Natural killer cell treated with Interleukin-12 subunit alpha and Interleukin-12 subunit beta and Interleukin-15 and Interleukin-18, amount 100 ng/mL, for 72 hours (primary cell): ENCODE measurements around the gene PDZRN4. TPM values are rescaled to one million over a fixed set of nuclear protein-coding genes. Genes with fewer than 3 reads are reported as not detected.

ENCODE experiments used
- ATAC-seq, 2 donors: fragments of 150-1000 bp; cut with Tn5 transposase in 1 of 2; sonication (Bioruptor Pico), chemical (Tn5 transposase) in 1 of 2; 2 replicates each; pipeline ENCODE4 v1.10.0; 2021
- DNase-seq: peaks from one replicate; pipeline ENCODE4 v3.0.0; 2022; ENCODE audit warnings: low spot score
- H3K27ac Mint-ChIP-seq, 2 donors: 1 replicate in 1 of 2; 2 replicates in 1 of 2; pipeline ENCODE4 v1.8.0; 2022; ENCODE audit warnings: mixed read lengths in 2 of 2, mild to moderate bottlenecking in 1 of 2, moderate library complexity in 1 of 2
- H3K27me3 Mint-ChIP-seq, 2 donors: 1 replicate in 1 of 2; 2 replicates in 1 of 2; pipeline ENCODE4 v1.8.0; 2022; ENCODE audit warnings: mixed read lengths in 2 of 2
- H3K36me3 Mint-ChIP-seq: one replicate; pipeline ENCODE4 v1.8.0; 2022; ENCODE audit warnings: mixed read lengths
- H3K4me1 Mint-ChIP-seq, 2 donors: 1 replicate in 1 of 2; 2 replicates in 1 of 2; pipeline ENCODE4 v1.8.0; 2022; ENCODE audit warnings: low read depth in 2 of 2, mixed read lengths in 2 of 2, mild to moderate bottlenecking in 1 of 2
- H3K4me3 Mint-ChIP-seq: one replicate; pipeline ENCODE4 v1.8.0; 2022; ENCODE audit warnings: mixed read lengths
- H3K9me3 Mint-ChIP-seq: 2 replicates; pipeline ENCODE4 v1.8.0; 2022; ENCODE audit warnings: mixed read lengths
- total RNA-seq, 2 donors: library from RNA; stranded (reverse); gene quantifications; one replicate each; pipeline ENCODE4 v1.2.3, GENCODE V29; 2022

The PDZRN4 gene
- total RNA-seq, 2 donors from 2014 or later: not detected

- H3K9me3 Mint-ChIP-seq: peaks cover 15% of the 10 kb centered on the region
- ATAC-seq (no peak), DNase-seq (no peak)
- H3K36me3 Mint-ChIP-seq: peaks cover 4% of the 10 kb centered on the region
- H3K27ac Mint-ChIP-seq: no peak overlapping the region
- no peaks in the 10 kb centered on the region for H3K27me3 Mint-ChIP-seq
- H3K4me1 Mint-ChIP-seq: no peaks in the 10 kb centered on the region
- no peak overlapping the region for H3K4me3 Mint-ChIP-seq
Measured at GRCh38 chr12:41327096-41327895, 139.2 kb downstream of the PDZRN4 start.

DNA sequence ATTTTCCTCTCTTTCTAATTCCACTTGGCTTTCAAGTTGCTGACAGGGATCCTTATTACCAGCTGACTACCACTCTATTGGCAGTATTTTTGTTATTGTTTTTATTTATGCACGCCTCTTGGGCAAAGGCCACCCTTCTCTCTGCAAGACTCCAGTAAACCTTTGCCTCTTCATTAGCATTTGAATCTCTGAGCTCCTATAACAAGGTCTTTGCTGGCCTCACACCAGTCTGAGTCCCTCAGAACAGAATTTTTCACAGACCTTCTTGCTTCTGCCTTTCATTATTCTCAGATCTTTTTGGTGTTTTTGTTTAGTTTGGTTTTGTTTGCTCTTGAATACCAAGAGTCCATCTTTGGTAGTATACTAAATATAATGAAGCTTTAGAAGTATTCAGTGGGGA, 145.9 kb downstream of the PDZRN4 start:
- DNase-seq (no peak), ATAC-seq (no peak)
- H3K27ac Mint-ChIP-seq: no peak overlapping the region
- peaks cover 4% of the 10 kb centered on the region for H3K36me3 Mint-ChIP-seq
- H3K9me3 Mint-ChIP-seq: peaks cover 21% of the 10 kb centered on the region
- H3K4me3 Mint-ChIP-seq: no peak overlapping the region
- no peaks in the 10 kb centered on the region for H3K4me1 Mint-ChIP-seq
- no peaks in the 10 kb centered on the region for H3K27me3 Mint-ChIP-seq

- no peaks in the 10 kb centered on the region for H3K27me3 Mint-ChIP-seq
- H3K36me3 Mint-ChIP-seq: peaks cover 4% of the 10 kb centered on the region
- H3K4me3 Mint-ChIP-seq: no peak overlapping the region
- H3K4me1 Mint-ChIP-seq: no peaks in the 10 kb centered on the region
- H3K27ac Mint-ChIP-seq: no peak overlapping the region
- DNase-seq: no peak
- H3K9me3 Mint-ChIP-seq: peaks cover 21% of the 10 kb centered on the region
- no peak for ATAC-seq
Measured at GRCh38 chr12:41334390-41334789, 146.3 kb downstream of the PDZRN4 start.

DNA sequence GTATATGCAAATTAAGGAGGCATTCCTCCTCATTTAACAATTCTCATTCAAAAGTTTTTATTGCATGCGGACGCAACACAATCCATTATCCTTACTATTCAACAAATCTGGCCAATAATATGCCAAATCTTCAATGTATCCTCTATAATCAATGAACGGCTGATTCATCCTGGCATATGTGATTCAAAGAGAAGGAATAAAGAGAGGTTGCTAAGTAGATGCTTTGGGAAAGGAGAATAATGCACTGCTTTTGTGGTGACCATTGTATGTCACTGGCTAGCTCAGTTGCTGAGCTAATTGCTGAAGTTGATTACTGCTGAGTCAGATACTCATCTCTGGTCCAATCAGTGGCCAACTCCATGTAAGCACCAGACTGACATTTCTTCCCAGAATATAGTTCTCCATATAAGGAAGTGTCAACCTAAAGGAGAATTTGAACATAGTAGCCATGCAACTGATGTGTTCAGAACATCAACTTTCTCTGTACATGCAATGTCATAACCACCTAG, 148.0 kb downstream of the PDZRN4 start:
- H3K4me3 Mint-ChIP-seq: no peak overlapping the region
- H3K27ac Mint-ChIP-seq: no peak overlapping the region
- DNase-seq: no peak
- H3K9me3 Mint-ChIP-seq: peaks cover 25% of the 10 kb centered on the region
- ATAC-seq: no peak
- H3K27me3 Mint-ChIP-seq: no peaks in the 10 kb centered on the region
- H3K36me3 Mint-ChIP-seq: peaks cover 8% of the 10 kb centered on the region
- no peaks in the 10 kb centered on the region for H3K4me1 Mint-ChIP-seq

DNA sequence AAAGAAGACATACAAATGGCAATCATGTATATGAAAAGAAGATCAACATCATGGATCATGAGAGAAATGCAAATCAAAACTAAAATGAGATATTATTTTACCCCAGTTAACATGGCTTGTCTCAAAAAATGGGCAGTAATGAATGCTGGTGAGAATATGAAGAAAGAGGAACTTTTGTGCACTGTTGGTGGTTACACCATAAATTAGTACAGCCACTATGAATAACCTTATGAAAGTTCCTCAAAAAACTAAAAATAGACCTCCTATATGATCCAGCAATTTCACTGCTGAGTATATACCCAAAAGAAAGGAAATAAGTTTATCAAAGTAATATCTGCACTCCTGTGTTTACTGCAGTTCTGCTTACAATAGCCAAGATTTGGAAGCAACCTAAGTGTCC, 151.7 kb downstream of the PDZRN4 start:
- Mint-ChIP-seq H3K27me3 (no peaks in the 10 kb centered on the region), H3K4me3 (no peak overlapping the region), H3K9me3 (peaks cover 10% of the 10 kb centered on the region), H3K4me1 (no peaks in the 10 kb centered on the region), H3K27ac (no peak overlapping the region), H3K36me3 (peaks cover 4% of the 10 kb centered on the region)
- ATAC-seq: no peak
- no peak for DNase-seq

- Mint-ChIP-seq H3K4me3 (no peak overlapping the region), H3K27me3 (no peaks in the 10 kb centered on the region), H3K36me3 (peaks cover 3% of the 10 kb centered on the region), H3K27ac (no peak overlapping the region), H3K9me3 (peaks cover 3% of the 10 kb centered on the region), H3K4me1 (no peaks in the 10 kb centered on the region)
- ATAC-seq: no peak
- DNase-seq: no peak
Measured at GRCh38 chr12:41344776-41345470, 156.8 kb downstream of the PDZRN4 start.

DNA sequence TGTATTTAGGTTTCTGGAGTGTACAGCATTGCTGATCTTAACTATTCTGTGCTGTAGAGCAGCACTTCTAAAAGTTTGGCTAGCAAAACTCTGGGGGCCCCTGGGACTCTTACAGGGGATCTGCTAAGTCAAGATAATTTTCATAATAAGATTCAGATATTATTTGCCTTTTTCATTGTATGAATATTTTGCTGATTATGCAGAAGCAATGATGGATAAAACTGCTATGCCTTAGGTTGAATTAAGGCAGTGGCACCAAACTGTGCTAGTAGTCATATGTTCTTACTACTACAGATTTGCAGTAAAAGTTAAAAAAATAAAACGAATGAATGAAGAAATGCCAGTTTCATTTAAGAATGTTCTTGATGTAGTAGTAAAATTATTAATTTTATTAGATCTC, 160.1 kb downstream of the PDZRN4 start:
- ATAC-seq: no peak
- H3K27ac Mint-ChIP-seq: no peak overlapping the region

DNA sequence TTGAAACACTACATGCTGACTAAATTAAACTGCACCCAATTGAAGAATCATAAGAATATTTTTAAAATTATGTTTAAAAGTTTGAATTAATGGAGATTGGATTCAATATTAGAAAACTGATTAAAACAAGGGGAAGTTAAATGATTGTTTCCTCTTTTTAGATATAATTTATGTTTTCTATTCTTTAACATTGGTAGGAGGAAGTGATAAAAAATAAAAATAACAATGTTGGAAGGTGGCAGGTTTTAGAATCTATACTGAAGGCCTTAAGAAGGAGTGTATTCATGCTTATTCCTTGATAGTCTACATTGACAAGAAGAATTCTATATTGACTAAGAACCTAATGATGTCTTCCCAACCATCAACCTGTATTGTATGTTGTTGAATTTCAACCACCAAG, 168.1 kb downstream of the PDZRN4 start:
- H3K9me3 Mint-ChIP-seq: peaks cover 12% of the 10 kb centered on the region
- ATAC-seq (no peak), DNase-seq (no peak)

More for the DNA sequence above, 160.1 kb downstream of the PDZRN4 start:
- Mint-ChIP-seq H3K36me3 (peaks cover 5% of the 10 kb centered on the region), H3K4me1 (no peaks in the 10 kb centered on the region), H3K9me3 (peaks cover 12% of the 10 kb centered on the region), H3K27me3 (no peaks in the 10 kb centered on the region), H3K4me3 (no peak overlapping the region)
- no peak for DNase-seq

GRCh38 chr12:41361738-41362137, 173.6 kb downstream of the PDZRN4 start:
- no peak overlapping the region for H3K4me3 Mint-ChIP-seq
- H3K27me3 Mint-ChIP-seq: no peaks in the 10 kb centered on the region
- H3K27ac Mint-ChIP-seq: no peak overlapping the region
- DNase-seq: no peak
- peaks cover 6% of the 10 kb centered on the region for H3K9me3 Mint-ChIP-seq
- ATAC-seq: no peak
- no peaks in the 10 kb centered on the region for H3K36me3 Mint-ChIP-seq
- no peaks in the 10 kb centered on the region for H3K4me1 Mint-ChIP-seq

More for the DNA sequence above, 168.1 kb downstream of the PDZRN4 start:
- H3K27me3 Mint-ChIP-seq: no peaks in the 10 kb centered on the region
- H3K36me3 Mint-ChIP-seq: peaks cover under 1% of the 10 kb centered on the region
- H3K4me1 Mint-ChIP-seq: no peaks in the 10 kb centered on the region
- H3K4me3 Mint-ChIP-seq: no peak overlapping the region
- H3K27ac Mint-ChIP-seq: no peak overlapping the region

DNA sequence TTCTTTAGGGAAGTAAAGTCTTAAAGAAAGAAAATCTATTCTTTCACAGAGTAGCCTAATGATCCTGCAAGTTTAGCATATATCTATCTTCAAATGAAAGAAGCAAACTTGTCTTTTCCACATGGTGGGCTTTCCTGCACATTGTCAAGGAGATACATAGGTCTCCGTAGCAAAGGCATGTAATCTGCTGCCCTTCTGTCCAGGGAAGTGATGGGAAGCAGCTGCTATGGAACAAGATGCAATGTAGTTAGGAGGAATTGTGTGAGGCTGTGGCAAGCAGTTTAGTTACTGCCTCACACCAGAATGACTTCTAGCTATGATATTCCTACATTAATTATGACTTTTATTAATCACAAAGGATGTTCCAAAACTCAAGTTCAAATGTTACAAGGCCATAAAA, 174.4 kb downstream of the PDZRN4 start:
- Mint-ChIP-seq H3K27me3 (no peaks in the 10 kb centered on the region), H3K4me3 (no peak overlapping the region), H3K36me3 (no peaks in the 10 kb centered on the region), H3K27ac (no peak overlapping the region), H3K4me1 (no peaks in the 10 kb centered on the region), H3K9me3 (peaks cover 2% of the 10 kb centered on the region)
- DNase-seq: no peak
- ATAC-seq: no peak

GRCh38 chr12:41362931-41363330, 174.8 kb downstream of the PDZRN4 start:
- Mint-ChIP-seq H3K36me3 (no peaks in the 10 kb centered on the region), H3K27me3 (no peaks in the 10 kb centered on the region), H3K9me3 (peaks cover 2% of the 10 kb centered on the region), H3K4me3 (no peak overlapping the region), H3K27ac (no peak overlapping the region), H3K4me1 (no peaks in the 10 kb centered on the region)
- no peak for DNase-seq
- no peak for ATAC-seq

GRCh38 chr12:41364211-41364610, 176.1 kb downstream of the PDZRN4 start:
- Mint-ChIP-seq H3K27me3 (no peaks in the 10 kb centered on the region), H3K27ac (no peak overlapping the region), H3K4me1 (no peaks in the 10 kb centered on the region), H3K9me3 (peaks cover 5% of the 10 kb centered on the region), H3K36me3 (no peaks in the 10 kb centered on the region), H3K4me3 (no peak overlapping the region)
- ATAC-seq: no peak
- no peak for DNase-seq

DNA sequence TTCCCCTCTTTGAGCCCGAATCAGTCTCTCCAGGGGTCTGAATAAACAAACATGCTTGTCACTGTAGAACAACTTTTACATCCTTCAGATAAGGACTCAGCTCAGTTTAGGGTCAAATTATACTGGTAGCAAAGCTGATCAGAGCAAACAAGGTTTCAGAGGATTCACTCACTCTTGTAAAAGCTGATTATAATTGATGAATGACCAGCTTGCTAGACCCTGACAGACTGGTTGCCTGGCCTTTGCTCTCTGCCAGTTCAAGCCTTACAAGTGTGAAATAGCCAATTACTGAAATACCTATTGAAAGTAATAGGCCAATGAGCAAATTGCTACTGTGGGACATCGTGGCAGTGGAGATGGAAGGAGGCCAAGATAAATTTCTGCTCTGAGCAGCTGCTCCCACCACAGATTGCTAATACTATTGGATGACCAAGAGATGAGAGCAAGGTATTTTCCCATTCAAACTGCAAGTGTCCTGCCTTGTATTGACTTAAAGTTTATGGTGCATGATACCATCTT, 177.6 kb downstream of the PDZRN4 start:
- H3K9me3 Mint-ChIP-seq: peaks cover 8% of the 10 kb centered on the region
- H3K27me3 Mint-ChIP-seq: no peaks in the 10 kb centered on the region
- no peaks in the 10 kb centered on the region for H3K4me1 Mint-ChIP-seq
- no peak for DNase-seq
- H3K27ac Mint-ChIP-seq: no peak overlapping the region
- no peak for ATAC-seq
- no peak overlapping the region for H3K4me3 Mint-ChIP-seq
- H3K36me3 Mint-ChIP-seq: no peaks in the 10 kb centered on the region

- Mint-ChIP-seq H3K27ac (no peak overlapping the region), H3K4me3 (no peak overlapping the region), H3K36me3 (no peaks in the 10 kb centered on the region), H3K27me3 (no peaks in the 10 kb centered on the region), H3K9me3 (peaks cover 12% of the 10 kb centered on the region), H3K4me1 (no peaks in the 10 kb centered on the region)
- DNase-seq (no peak), ATAC-seq (no peak)
Measured at GRCh38 chr12:41367726-41368405, 179.7 kb downstream of the PDZRN4 start.
